SU-DHL-6 (cell line): ENCODE data around the gene INSR.

Experiments used
- H2AFZ ChIP-seq: fragments of 200-600 bp; sonication (generic); 2 replicates; pipeline ENCODE4 v1.6.1; 2014; ENCODE audit warnings: low read depth, mild to moderate bottlenecking, moderate library complexity, mixed read lengths, antibody characterized with exemption, low read length; ENCODE audit not compliant: severe bottlenecking
- H3F3A ChIP-seq: fragments of 200-600 bp; shearing (Covaris generic); 2 replicates; pipeline ENCODE4 v1.6.0; 2016; ENCODE audit warnings: antibody characterized with exemption, mild to moderate bottlenecking; ENCODE audit not compliant: insufficient read depth
- H3K27ac ChIP-seq: fragments of 200-600 bp; sonication (generic); 2 replicates; pipeline ENCODE4 v1.5.1; 2016; ENCODE audit warnings: low read depth, mild to moderate bottlenecking, low read length, moderate library complexity, mixed read lengths
- H3K27me3 ChIP-seq: fragments of 200-600 bp; sonication (generic), shearing (Covaris generic); 2 replicates; pipeline ENCODE4 v1.6.0; 2014; ENCODE audit warnings: mild to moderate bottlenecking, low read length
- H3K36me3 ChIP-seq: fragments of 200-600 bp; sonication (generic); 2 replicates; pipeline ENCODE4 v1.6.1; 2014; ENCODE audit warnings: mild to moderate bottlenecking, low read length, mixed read lengths
- H3K4me2 ChIP-seq: fragments of 300-600, 200-600 bp; shearing (Covaris generic), sonication (generic); 2 replicates; pipeline ENCODE4 v1.6.0; 2014; ENCODE audit warnings: low read length, low read depth, mild to moderate bottlenecking; ENCODE audit not compliant: poor library complexity, severe bottlenecking
- H3K4me3 ChIP-seq: fragments of 200-600 bp; sonication (generic); 2 replicates; pipeline ENCODE4 v1.5.1; 2014; ENCODE audit warnings: antibody characterized with exemption, low read length, mild to moderate bottlenecking, mixed read lengths; ENCODE audit not compliant: insufficient read depth, poor library complexity, severe bottlenecking
- H3K79me2 ChIP-seq: fragments of 200-600 bp; sonication (generic); 2 replicates; pipeline ENCODE4 v1.6.1; 2014; ENCODE audit warnings: mild to moderate bottlenecking, low read length, moderate library complexity; ENCODE audit not compliant: insufficient read depth
- H3K9ac ChIP-seq: fragments of 200-600 bp; sonication (generic); 2 replicates; pipeline ENCODE4 v1.7.0; 2014; ENCODE audit warnings: mild to moderate bottlenecking, low read length
- H3K9me2 ChIP-seq: fragments of 200-600 bp; sonication (generic); replicated peaks from 2 replicates; pipeline ENCODE4 v1.6.1; 2014; ENCODE audit warnings: low read length; ENCODE audit not compliant: insufficient read depth
- H3K9me3 ChIP-seq: fragments of 200-600 bp; sonication (generic); 2 replicates; pipeline ENCODE4 v1.6.1; 2014; ENCODE audit warnings: low read length, mixed read lengths; ENCODE audit not compliant: insufficient read depth
- H4K20me1 ChIP-seq: fragments of 200-600 bp; sonication (generic); 2 replicates; pipeline ENCODE4 v1.6.1; 2014; ENCODE audit warnings: low read depth, mild to moderate bottlenecking, antibody characterized with exemption, low read length, moderate library complexity, mixed read lengths
- CTCF ChIP-seq: fragments of 200-600 bp; sonication (generic); IDR thresholded peaks from one replicate; pipeline ENCODE4 v1.5.1; 2017; ENCODE audit warnings: antibody characterized with exemption, mild to moderate bottlenecking, low read length, moderate library complexity; ENCODE audit not compliant: insufficient read depth, poor library complexity, severe bottlenecking
- EZH2phosphoT487 ChIP-seq: fragments of 200-600 bp; sonication (generic), shearing (Covaris generic); conservative IDR thresholded peaks from 2 replicates; pipeline ENCODE4 v1.6.1; 2018; ENCODE audit warnings: mild to moderate bottlenecking, antibody characterized with exemption, low read length, moderate library complexity, mixed read lengths

INSR gene

GRCh38 chr19:7307590-7308218, 13.5 kb upstream of the INSR start:
- Histone ChIP-seq H3K79me2 (no peaks in the 10 kb centered on the region), H3K9me3 (no peaks in the 10 kb centered on the region), H3F3A (peaks cover 5% of the 10 kb centered on the region; the same call in 1 of the 2 replicates), H3K27ac (no peak overlapping the region), H3K9me2 (no peaks in the 10 kb centered on the region), H2AFZ (no peak overlapping the region), H3K27me3 (no peaks in the 10 kb centered on the region), H3K9ac (no peak overlapping the region), H3K36me3 (no peaks in the 10 kb centered on the region), H3K4me3 (no peak overlapping the region), H3K4me2 (no peak overlapping the region), H4K20me1 (no peaks in the 10 kb centered on the region)
- no peak for TF ChIP-seq EZH2phosphoT487
- TF ChIP-seq CTCF: no peak

DNA sequence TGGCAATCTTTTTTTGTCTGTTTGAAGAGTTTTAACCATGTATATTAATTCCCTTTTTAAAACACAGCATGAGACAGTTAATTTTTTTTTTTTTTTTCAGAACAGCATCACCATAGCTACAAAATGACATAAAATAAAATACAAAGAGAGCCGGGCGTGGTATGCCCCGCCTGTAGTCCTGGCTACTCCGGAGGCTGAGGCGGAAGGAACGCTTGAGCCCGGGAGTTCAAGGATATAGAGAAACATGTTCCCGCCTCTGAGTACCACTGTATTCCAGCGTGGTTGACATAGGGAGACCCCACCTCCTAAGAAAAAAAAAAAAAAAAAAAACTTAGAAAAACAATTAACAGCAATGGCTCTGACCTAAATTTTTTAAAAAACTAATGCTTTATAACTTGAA, 10.0 kb upstream of the INSR start:
- Histone ChIP-seq H3K36me3 (no peaks in the 10 kb centered on the region), H3K4me3 (no peak overlapping the region), H3K79me2 (no peaks in the 10 kb centered on the region), H3K9me2 (no peaks in the 10 kb centered on the region), H3K27ac (no peak overlapping the region), H3F3A (peaks cover 5% of the 10 kb centered on the region; the same call in 1 of the 2 replicates), H3K4me2 (no peak overlapping the region), H3K9ac (no peak overlapping the region), H2AFZ (no peak overlapping the region), H4K20me1 (no peaks in the 10 kb centered on the region), H3K27me3 (no peaks in the 10 kb centered on the region), H3K9me3 (no peaks in the 10 kb centered on the region)
- TF ChIP-seq CTCF (no peak), EZH2phosphoT487 (no peak)

DNA sequence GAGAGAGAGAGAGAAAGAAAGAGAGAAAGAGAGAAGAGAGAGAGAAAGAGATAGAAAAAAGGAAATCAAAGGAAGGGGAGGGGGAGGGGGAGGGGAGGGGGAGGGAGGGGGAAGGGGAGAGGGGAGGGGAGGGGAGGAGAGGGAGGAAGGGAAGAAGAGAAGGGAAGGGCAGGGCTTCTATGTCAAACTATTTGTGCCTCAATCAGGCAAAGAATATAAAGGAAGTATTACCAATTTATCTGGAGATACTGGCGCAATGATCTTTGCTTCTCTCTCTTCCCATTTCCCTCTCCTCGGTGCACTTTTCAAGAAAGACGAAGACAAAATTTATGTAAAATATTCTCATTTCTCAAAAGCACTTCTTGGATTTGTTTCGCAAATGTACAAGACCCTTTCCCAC, 9.3 kb upstream of the INSR start:
- H3K4me2 ChIP-seq: no peak overlapping the region
- H3K36me3 ChIP-seq: no peaks in the 10 kb centered on the region
- H2AFZ ChIP-seq: no peak overlapping the region
- no peaks in the 10 kb centered on the region for H3K9me3 ChIP-seq
- no peak overlapping the region for H3K27ac ChIP-seq
- H3K9me2 ChIP-seq: no peaks in the 10 kb centered on the region
- no peaks in the 10 kb centered on the region for H3K79me2 ChIP-seq
- no peak for TF ChIP-seq CTCF
- TF ChIP-seq EZH2phosphoT487: no peak
- no peaks in the 10 kb centered on the region for H3K27me3 ChIP-seq
- H3F3A ChIP-seq: peaks cover 5% of the 10 kb centered on the region; the same call in 1 of the 2 replicates
- H3K9ac ChIP-seq: no peak overlapping the region
- no peak overlapping the region for H3K4me3 ChIP-seq
- H4K20me1 ChIP-seq: no peaks in the 10 kb centered on the region
